DMS114 treated with DMSO at 0.1 percent for 48 hours (cell line): Measurements from ENCODE around the gene TRMT2B.
"Not testable (repeated sequence)": the region's sequence is repeated elsewhere in the genome, so short reads cannot be mapped to it uniquely, and the experiment has no call there.

ENCODE experiments used
- DNase-seq: peaks from one replicate; lab custom pipeline; 2025; ENCODE audit not compliant: unreplicated experiment; lab: John Stamatoyannopoulos, UW

TRMT2B gene

GRCh38 chrX:101051549-101052302 is at the start of gene TRMT2B:
Gene TRMT2B, minus strand, starts transcription at chrX:101052111. Its CDS starts 9,822 bp downstream, at chrX:101042289.
- peak; percentile 84 for DNase-seq

- peak; percentile 94 for DNase-seq
Observed at GRCh38 chrX:101097546-101098453, 45.9 kb upstream of the TRMT2B start, which contains the start of gene CENPI. Gene CENPI, plus strand, starts transcription at chrX:101098204. Its CDS starts 2,867 bp downstream, at chrX:101101071.

GRCh38 chrX:101091817-101092216 is 39.9 kb upstream of the TRMT2B start:
- no peak for DNase-seq

- DNase-seq = no peak
Observed at GRCh38 chrX:101081231-101081630, 29.3 kb upstream of the TRMT2B start.

GRCh38 chrX:101080326-101081124 is 28.6 kb upstream of the TRMT2B start:
- no peak for DNase-seq

GRCh38 chrX:101079736-101080270 is 27.9 kb upstream of the TRMT2B start:
- DNase-seq = no peak

- DNase-seq = no peak
Observed at GRCh38 chrX:101078716-101079598, 27.0 kb upstream of the TRMT2B start, which contains the start of gene TMEM35A. Gene TMEM35A, plus strand, starts transcription at chrX:101078879. Its CDS starts 124 bp downstream, at chrX:101079003.

- DNase-seq = no peak
Observed at GRCh38 chrX:101071582-101071981, 19.7 kb upstream of the TRMT2B start.

- DNase-seq = no peak
Observed at GRCh38 chrX:101062176-101062575, 10.3 kb upstream of the TRMT2B start.

- DNase-seq = no peak
Observed at GRCh38 chrX:101057093-101057714, 5.3 kb upstream of the TRMT2B start.

GRCh38 chrX:101056551-101056950 is 4.6 kb upstream of the TRMT2B start:
- not testable (repeated sequence) for DNase-seq

GRCh38 chrX:101051153-101051548 is 760 bp downstream of the TRMT2B start:
- DNase-seq = no peak

- no peak for DNase-seq
Observed at GRCh38 chrX:101040197-101040596, 11.7 kb downstream of the TRMT2B start.

- no peak for DNase-seq
Observed at GRCh38 chrX:101037231-101037630, 14.7 kb downstream of the TRMT2B start.

GRCh38 chrX:101029665-101030064 is 22.2 kb downstream of the TRMT2B start:
- no peak for DNase-seq

GRCh38 chrX:101028562-101028961 is 23.3 kb downstream of the TRMT2B start:
- no peak for DNase-seq

- DNase-seq = no peak
Observed at GRCh38 chrX:101025126-101025525, 26.8 kb downstream of the TRMT2B start.

- no peak for DNase-seq
Observed at GRCh38 chrX:101022020-101022419, 29.9 kb downstream of the TRMT2B start.

- DNase-seq = not testable (repeated sequence)
Observed at GRCh38 chrX:101012031-101012430, 39.9 kb downstream of the TRMT2B start.
